Mesodermal cell (in vitro differentiated cells): Measurements from ENCODE around the gene ALKBH1.

ENCODE experiments used
- H3K27ac ChIP-seq: 2 replicates; pipeline ENCODE4 v1.7.0; 2013; ENCODE audit warnings: mild to moderate bottlenecking, low read depth, low read length, moderate library complexity; ENCODE audit not compliant: severe bottlenecking
- H3K36me3 ChIP-seq: 2 replicates; pipeline ENCODE4 v1.7.1; 2013; ENCODE audit warnings: mild to moderate bottlenecking, low read length, moderate library complexity; ENCODE audit not compliant: control insufficient read depth, insufficient read depth
- H3K4me1 ChIP-seq: one replicate; pipeline ENCODE4 v1.7.1; 2013; ENCODE audit warnings: mild to moderate bottlenecking, low read length; ENCODE audit not compliant: insufficient read depth, control insufficient read depth, poor library complexity, severe bottlenecking
- H3K4me3 ChIP-seq: 2 replicates; pipeline ENCODE4 v1.7.0; 2013; ENCODE audit warnings: low read length, control low read depth, mild to moderate bottlenecking; ENCODE audit not compliant: insufficient read depth, poor library complexity, severe bottlenecking; ENCODE audit errors: extremely low read depth
- H3K9me3 ChIP-seq: 2 replicates; pipeline ENCODE4 v1.7.1; 2013; ENCODE audit warnings: mild to moderate bottlenecking, low read length, moderate library complexity; ENCODE audit not compliant: control insufficient read depth
- WGBS, 2 experiments: methylation state at CpG; one replicate each; pipeline ENCODE4 v1.1.5; 2013; ENCODE audit warnings: missing lambda C conversion rate in 2 of 2; ENCODE audit not compliant: insufficient coverage in 2 of 2; 5-methylcytosine and 5-hydroxymethylcytosine counted together

The ALKBH1 gene

GRCh38 chr14:77721437-77721836 is 13.6 kb upstream of the ALKBH1 start:
- WGBS, 2 experiments = 92 to 95% methylated on average over 4 to 5 of the region's 5 CpGs
- Histone ChIP-seq H3K36me3 (peaks cover 96% of the 10 kb centered on the region), H3K9me3 (no peaks in the 10 kb centered on the region), H3K27ac (no peak overlapping the region), H3K4me3 (no peak overlapping the region), H3K4me1 (no peaks in the 10 kb centered on the region)

GRCh38 chr14:77717608-77718305 is 9.9 kb upstream of the ALKBH1 start:
- H3K4me1 ChIP-seq = no peaks in the 10 kb centered on the region
- peaks cover 97% of the 10 kb centered on the region for H3K36me3 ChIP-seq
- no peak overlapping the region for H3K4me3 ChIP-seq
- 93 to 100% methylated on average over 3 to 4 of the region's 5 CpGs for WGBS, 2 experiments
- no peaks in the 10 kb centered on the region for H3K9me3 ChIP-seq
- H3K27ac ChIP-seq = no peak overlapping the region

- Histone ChIP-seq H3K9me3 (no peaks in the 10 kb centered on the region), H3K4me3 (no peak overlapping the region), H3K4me1 (no peaks in the 10 kb centered on the region), H3K27ac (no peak overlapping the region), H3K36me3 (peaks cover 95% of the 10 kb centered on the region)
- 98 to 100% methylated on average over 5 of the region's 6 CpGs for WGBS, 2 experiments
Observed at GRCh38 chr14:77714926-77715325, 7.1 kb upstream of the ALKBH1 start.

GRCh38 chr14:77710364-77710763 is 2.5 kb upstream of the ALKBH1 start:
- Histone ChIP-seq H3K36me3 (peaks cover 59% of the 10 kb centered on the region), H3K27ac (no peak overlapping the region), H3K4me1 (no peaks in the 10 kb centered on the region), H3K9me3 (no peaks in the 10 kb centered on the region), H3K4me3 (no peak overlapping the region)
- 91% methylated on average over 1 of the region's 2 CpGs; no CpG with 5 or more reads in 1 of the 2 experiments for WGBS, 2 experiments

- Histone ChIP-seq H3K9me3 (no peaks in the 10 kb centered on the region), H3K4me3 (peak overlapping the region; percentile 88), H3K4me1 (no peaks in the 10 kb centered on the region), H3K36me3 (peaks cover 58% of the 10 kb centered on the region), H3K27ac (no peak overlapping the region)
- WGBS, 2 experiments = 25 to 44% methylated on average over 1 to 2 of the region's 3 CpGs
Observed at GRCh38 chr14:77709412-77709811, 1.6 kb upstream of the ALKBH1 start.

GRCh38 chr14:77708749-77709148 is 926 bp upstream of the ALKBH1 start:
- Histone ChIP-seq H3K27ac (no peak overlapping the region), H3K36me3 (peaks cover 58% of the 10 kb centered on the region), H3K4me3 (peak overlapping the region; percentile 88), H3K9me3 (no peaks in the 10 kb centered on the region), H3K4me1 (no peaks in the 10 kb centered on the region)
- 16 to 17% methylated on average over 5 to 6 of the region's 7 CpGs for WGBS, 2 experiments

- peak overlapping the region; percentile 45 for H3K27ac ChIP-seq
- WGBS, 2 experiments = 0% methylated on average over 11 to 12 of the region's 14 CpGs
- peaks cover 59% of the 10 kb centered on the region for H3K36me3 ChIP-seq
- no peaks in the 10 kb centered on the region for H3K9me3 ChIP-seq
- H3K4me1 ChIP-seq = no peaks in the 10 kb centered on the region
- peak overlapping the region; percentile 88 for H3K4me3 ChIP-seq
Observed at GRCh38 chr14:77707355-77707723, 484 bp downstream of the ALKBH1 start.

- H3K9me3 ChIP-seq = no peaks in the 10 kb centered on the region
- no peak overlapping the region for H3K4me3 ChIP-seq
- WGBS, 2 experiments = 100% methylated on average over 1 of the region's 2 CpGs; no CpG with 5 or more reads in 1 of the 2 experiments
- H3K4me1 ChIP-seq = no peaks in the 10 kb centered on the region
- peaks cover 62% of the 10 kb centered on the region for H3K36me3 ChIP-seq
- H3K27ac ChIP-seq = no peak overlapping the region
Observed at GRCh38 chr14:77691259-77691658, 16.6 kb downstream of the ALKBH1 start.

GRCh38 chr14:77682158-77682553 is 25.7 kb downstream of the ALKBH1 start:
- H3K36me3 ChIP-seq = peaks cover 73% of the 10 kb centered on the region
- no peak overlapping the region for H3K4me3 ChIP-seq
- no peak overlapping the region for H3K27ac ChIP-seq
- no peaks in the 10 kb centered on the region for H3K9me3 ChIP-seq
- no CpG with 5 or more reads among the region's 1 CpG for WGBS, 2 experiments
- no peaks in the 10 kb centered on the region for H3K4me1 ChIP-seq

- Histone ChIP-seq H3K4me3 (no peak overlapping the region), H3K27ac (no peak overlapping the region), H3K4me1 (no peaks in the 10 kb centered on the region), H3K9me3 (no peaks in the 10 kb centered on the region), H3K36me3 (peaks cover 69% of the 10 kb centered on the region)
- 95 to 100% methylated on average over 5 to 7 of the region's 7 CpGs for WGBS, 2 experiments
Observed at GRCh38 chr14:77681196-77682157, 26.3 kb downstream of the ALKBH1 start.
